Stimulated activated CD4-positive, alpha-beta T cell treated with anti-CD3 and anti-CD28 coated beads, Interleukin-1b, Interleukin-23, amount 100 ng/mL, for 1 hour (primary cell): ENCODE data around the gene ADAM8.
"Not testable (repeated sequence)": the region's sequence is repeated elsewhere in the genome, so short reads cannot be mapped to it uniquely, and the experiment has no call there.

Experiments used
- DNase-seq, 2 donors: peaks; one replicate each; pipeline ENCODE4 v3.0.0-alpha.2; 2020; ENCODE audit warnings: low read depth in 2 of 2

The ADAM8 gene

GRCh38 chr10:133267829-133268228, 8.8 kb downstream of the ADAM8 start:
- DNase-seq = no peak

GRCh38 chr10:133267293-133267692, 9.4 kb downstream of the ADAM8 start:
- no peak for DNase-seq

- DNase-seq = no peak
Measured at GRCh38 chr10:133266056-133266795, 10.4 kb downstream of the ADAM8 start.

GRCh38 chr10:133265052-133265451, 11.6 kb downstream of the ADAM8 start:
- DNase-seq = not testable (repeated sequence)

- no peak for DNase-seq
Measured at GRCh38 chr10:133264461-133264860, 12.2 kb downstream of the ADAM8 start.

- no peak for DNase-seq
Measured at GRCh38 chr10:133263674-133264073, 13.0 kb downstream of the ADAM8 start.

- DNase-seq = no peak
Measured at GRCh38 chr10:133262696-133263095, 14.0 kb downstream of the ADAM8 start.

GRCh38 chr10:133261726-133262325, 14.8 kb downstream of the ADAM8 start:
- peak; percentile 72 to 76 for DNase-seq

- DNase-seq = no peak
Measured at GRCh38 chr10:133260895-133261725, 15.6 kb downstream of the ADAM8 start.

- DNase-seq = no peak
Measured at GRCh38 chr10:133259602-133259989, 17.1 kb downstream of the ADAM8 start.

GRCh38 chr10:133258818-133259601, 17.7 kb downstream of the ADAM8 start:
- DNase-seq = peak; percentile 47 to 50

GRCh38 chr10:133258066-133258817, 18.4 kb downstream of the ADAM8 start:
- no peak for DNase-seq

GRCh38 chr10:133257489-133258065, 19.1 kb downstream of the ADAM8 start:
- DNase-seq = no peak

GRCh38 chr10:133255323-133255722, 21.3 kb downstream of the ADAM8 start:
- no peak for DNase-seq

GRCh38 chr10:133254421-133255120, 22.1 kb downstream of the ADAM8 start:
- no peak for DNase-seq

- no peak for DNase-seq
Measured at GRCh38 chr10:133253361-133253955, 23.2 kb downstream of the ADAM8 start.

GRCh38 chr10:133252223-133252552, 24.5 kb downstream of the ADAM8 start:
- no peak for DNase-seq

- DNase-seq = no peak
Measured at GRCh38 chr10:133251388-133252222, 25.1 kb downstream of the ADAM8 start.
